HG02642 (cell line): ENCODE data around the gene CMSS1.

ENCODE experiments used
- ATAC-seq: cut with Tn5 transposase; IDR thresholded peaks from one replicate; pipeline ENCODE4 v1.9.1; 2021; ENCODE audit warnings: mild to moderate bottlenecking; ENCODE audit not compliant: unreplicated experiment, poor library complexity

Gene CMSS1

DNA sequence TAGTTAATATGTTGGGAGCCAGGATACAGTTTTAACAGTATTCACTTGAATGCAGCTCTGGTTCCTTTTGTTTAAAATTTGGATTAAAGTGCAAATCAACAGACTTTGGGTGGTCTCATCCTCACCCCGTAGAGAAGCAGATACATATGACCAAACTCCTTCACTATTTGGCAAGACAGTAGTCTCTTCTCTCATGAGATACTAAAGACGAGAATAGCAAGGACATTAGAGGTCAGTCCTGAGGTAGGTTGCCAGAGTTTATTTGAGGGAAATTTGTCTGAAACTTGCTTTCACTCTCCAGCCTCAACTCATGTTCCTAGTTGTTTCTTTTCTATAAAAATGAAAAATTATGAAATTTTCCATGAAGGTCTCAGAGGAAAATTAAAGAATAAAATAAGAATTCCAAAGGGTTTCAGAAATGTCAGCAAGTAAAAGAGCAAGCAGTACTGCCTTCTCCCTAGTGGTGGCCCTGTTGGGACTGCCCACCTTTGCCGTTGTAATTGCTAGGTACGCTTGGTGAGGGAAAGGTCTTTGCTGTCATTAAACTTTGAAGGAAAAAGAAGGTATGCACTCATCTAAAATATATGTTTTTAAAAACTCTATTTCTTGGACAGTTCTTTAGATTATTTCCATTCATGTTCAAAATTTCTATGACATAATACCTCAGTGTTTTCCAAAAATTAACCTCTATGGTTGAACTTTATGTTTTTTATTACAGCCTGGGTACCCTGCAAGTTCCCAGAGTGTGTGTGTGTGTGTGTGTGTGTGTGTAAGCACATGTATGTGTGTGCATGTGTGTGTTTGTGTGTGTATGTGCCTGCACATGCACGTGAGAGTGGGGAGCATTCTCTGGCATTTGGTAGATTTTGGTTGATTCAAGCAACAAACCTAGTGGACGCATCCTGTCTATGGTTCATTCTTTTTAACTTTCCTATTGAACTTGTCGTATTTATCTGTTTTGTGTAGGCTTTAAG lies 111.4 kb downstream of the CMSS1 start:
- no peak for ATAC-seq

GRCh38 chr3:99929745-99930139 lies 112.1 kb downstream of the CMSS1 start:
- ATAC-seq, result no peak

GRCh38 chr3:99931059-99931458 lies 113.4 kb downstream of the CMSS1 start:
- ATAC-seq, result no peak

DNA sequence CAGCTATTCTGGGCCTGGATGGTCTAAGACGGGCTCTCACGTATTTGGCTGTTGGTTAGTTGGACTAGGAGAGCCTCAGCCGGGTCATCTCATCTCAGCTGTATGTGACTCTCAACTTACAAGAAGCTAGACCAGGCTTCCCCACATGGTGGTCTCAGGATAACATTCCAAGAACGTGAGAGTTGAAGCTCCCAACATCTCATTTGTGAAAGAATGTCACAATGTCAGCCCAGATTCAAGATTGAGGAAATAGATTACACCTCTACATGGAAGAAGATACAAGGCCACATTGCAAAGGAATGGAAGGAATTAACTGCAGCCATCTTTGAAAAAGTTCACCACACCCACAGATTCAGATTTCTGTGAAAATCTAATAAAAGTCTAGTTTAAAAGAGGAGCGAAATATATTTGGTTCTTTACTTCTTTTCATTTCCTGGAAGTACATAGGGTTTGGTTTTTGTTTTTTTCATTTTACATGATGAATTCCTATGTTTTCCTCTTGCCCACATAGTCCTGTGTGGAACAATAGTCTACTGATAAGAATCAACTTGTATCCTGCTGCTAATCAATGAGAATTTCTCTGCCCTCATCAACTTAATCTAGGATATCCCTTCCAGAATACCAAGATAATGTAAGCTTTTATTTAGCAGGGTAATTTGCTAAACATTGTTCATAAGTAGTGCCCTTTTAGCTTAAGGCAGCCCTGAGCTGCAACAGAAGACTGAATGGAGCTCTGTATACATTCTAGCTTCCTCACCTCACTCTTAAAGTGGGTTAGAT lies 116.5 kb downstream of the CMSS1 start:
- ATAC-seq, result no peak

DNA sequence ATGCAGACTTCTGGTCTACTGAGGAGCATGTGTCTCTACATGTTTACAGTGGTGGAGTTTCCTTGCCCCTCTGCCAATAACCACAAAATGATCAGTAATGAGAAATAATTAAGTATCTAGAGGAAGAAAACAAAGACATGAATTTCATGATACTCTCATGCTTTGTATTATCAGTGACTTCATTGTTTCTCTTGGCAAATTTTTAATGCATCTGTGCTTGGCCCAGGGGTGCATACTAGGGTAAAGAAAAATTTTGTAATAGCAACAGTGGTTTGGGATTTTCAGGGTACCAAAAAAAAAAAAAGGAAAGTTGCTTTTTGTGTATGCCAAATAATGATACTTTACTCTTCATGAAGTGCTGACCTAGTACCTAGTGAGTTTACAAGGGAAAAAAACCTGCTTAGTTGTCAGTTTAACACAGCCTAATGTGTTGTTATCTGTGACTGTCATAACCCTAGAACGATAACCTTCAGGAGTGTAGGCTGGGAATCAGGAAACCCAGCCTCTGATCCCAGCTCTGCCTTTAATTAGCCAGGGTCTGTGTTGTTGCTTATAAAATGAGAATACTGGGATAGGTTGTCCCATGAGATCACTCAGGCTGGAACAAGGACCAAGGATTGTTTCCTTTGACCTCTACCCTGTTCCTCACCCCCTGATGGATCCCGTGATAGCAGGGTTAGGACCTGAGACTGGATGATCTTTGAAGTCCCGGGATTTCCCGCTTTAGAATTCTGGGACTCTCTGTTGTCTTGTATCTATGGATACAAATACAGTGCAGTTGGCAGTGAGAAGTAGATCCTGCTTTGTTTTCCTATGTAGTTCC lies 117.5 kb downstream of the CMSS1 start:
- no peak for ATAC-seq

- no peak for ATAC-seq
Measured at GRCh38 chr3:99938270-99938911, 120.7 kb downstream of the CMSS1 start.

GRCh38 chr3:99939876-99940275 lies 122.2 kb downstream of the CMSS1 start:
- no peak for ATAC-seq

- ATAC-seq, result no peak
Measured at GRCh38 chr3:99940350-99940749, 122.7 kb downstream of the CMSS1 start.

GRCh38 chr3:99941211-99941610 lies 123.5 kb downstream of the CMSS1 start:
- ATAC-seq, result no peak

DNA sequence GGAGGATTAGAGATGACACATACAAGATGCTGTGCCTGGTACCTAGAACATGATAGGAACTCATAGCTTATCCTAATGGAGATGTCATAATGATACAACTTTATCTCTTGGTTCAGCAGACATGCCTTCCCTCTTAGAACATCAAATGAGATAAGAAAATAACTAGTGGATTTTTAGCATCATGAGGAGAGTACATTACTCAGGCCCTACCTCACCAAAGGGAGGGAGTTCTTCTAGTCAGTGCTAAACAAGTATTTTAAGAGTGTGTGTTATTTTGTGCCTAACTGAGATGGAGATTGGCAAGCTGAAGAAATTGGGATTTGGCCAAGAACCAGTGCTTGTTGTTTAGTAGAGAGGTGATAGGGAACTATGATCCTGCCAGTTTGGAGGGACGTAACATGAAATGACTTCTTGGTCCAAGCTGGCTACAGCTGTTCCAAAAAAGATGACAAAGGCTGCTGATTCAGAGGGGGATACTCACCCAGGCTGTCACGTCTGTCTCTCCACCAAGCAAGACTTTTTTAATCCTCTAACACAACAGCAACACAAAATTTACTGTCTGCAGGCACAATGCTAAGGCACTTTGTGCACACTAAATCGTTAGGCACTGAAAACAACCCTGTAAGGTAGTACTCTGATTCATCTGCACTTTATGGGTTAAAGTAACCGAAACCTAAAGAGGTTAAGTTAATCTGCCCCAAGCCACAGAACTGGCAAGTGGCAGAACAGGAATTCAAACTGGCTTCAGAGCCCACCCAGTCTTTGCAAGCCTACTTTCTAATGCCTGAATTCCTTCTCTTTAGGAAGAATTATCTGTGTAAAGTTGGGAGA lies 126.5 kb downstream of the CMSS1 start:
- ATAC-seq, result no peak

DNA sequence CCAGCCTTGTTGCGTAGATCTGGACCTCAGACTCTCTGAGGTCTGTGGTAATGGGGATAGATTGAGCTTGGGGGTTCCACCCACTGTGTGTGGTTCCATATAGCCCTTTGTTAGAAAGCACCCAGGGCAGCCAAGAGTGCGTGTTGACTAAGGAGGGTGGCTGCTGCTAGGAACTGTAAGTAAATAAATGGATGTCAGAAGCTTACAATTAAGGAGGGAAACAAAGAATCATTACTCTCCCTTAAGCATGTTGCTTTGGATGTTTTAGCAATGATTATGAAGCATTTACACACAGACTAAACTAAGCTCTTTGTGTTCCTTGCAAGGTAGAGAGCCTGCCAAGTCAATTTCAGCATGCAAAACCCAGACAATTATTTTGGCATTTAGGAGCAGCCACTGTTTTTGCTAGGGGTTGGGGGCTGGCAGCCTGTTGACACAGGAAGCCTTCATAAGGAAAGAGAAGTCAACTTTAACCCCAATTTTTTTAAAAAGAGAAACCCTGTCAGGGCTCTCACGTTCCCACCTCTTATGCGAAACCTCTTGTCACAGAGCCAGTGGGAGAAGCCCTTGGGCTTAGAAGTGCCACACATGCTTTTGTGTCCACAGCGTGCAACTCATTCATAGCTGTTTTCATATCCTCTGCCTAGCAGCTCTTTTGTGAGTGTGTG lies 127.8 kb downstream of the CMSS1 start:
- ATAC-seq, result no peak

DNA sequence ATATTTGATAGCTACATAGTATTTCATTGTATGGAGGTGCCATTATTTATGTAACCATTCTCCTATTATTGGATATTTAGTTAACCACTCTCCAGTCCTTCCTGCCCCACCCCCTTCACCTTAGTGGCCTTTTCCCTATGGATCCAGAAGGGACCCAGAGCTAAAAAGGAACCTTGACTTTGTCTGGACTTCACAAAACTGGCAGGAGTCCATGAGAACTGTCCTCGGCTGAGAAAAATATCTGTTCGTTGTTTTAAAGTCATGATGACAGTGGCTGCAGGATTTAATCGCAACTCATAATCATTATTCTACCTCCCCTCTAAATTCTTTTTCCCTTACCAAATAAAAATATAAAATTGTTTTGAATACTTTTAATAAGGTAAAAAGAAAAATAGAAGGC lies 129.7 kb downstream of the CMSS1 start:
- ATAC-seq, result no peak

- no peak for ATAC-seq
Measured at GRCh38 chr3:99948467-99949089, 130.9 kb downstream of the CMSS1 start.

- no peak for ATAC-seq
Measured at GRCh38 chr3:99949956-99950670, 132.5 kb downstream of the CMSS1 start.

DNA sequence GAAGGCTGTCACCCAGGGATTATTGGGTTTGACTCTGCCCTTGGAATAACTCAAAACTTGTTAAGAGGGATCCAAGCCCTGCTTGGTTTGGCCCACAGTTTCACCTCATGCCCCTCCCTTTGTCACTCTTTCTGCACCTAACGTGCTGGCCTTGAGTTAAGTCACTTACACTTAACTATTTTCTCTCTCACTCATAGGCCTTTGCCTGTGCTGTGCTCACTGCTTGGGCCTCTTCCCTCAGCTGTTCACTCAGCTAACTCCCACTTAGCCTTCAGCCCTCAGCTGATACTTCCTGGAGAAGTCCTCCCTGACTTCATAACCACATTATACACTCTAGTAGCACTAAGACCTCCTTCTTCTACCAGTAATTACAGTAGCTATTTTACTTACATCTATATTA lies 133.3 kb downstream of the CMSS1 start:
- ATAC-seq, result no peak

GRCh38 chr3:99951701-99952100 lies 134.0 kb downstream of the CMSS1 start:
- ATAC-seq, result no peak

DNA sequence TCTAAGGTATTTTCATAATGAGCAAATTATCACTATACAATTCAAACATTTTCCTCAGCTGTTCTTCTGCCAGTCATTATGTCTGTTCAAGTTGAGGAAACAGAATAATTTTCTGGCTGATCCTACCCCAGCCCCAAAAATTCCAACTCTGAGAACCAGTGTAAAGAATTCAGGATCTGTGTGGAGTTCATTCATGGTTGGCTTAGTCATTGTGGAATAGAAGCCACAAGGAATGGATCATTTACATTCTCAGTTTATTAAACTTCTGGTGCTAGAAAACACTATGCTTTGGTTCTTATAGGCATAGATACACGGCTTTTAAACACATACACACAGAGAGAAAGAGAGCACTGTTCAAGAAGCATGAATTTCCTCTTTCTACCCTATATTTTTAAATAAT lies 134.6 kb downstream of the CMSS1 start:
- ATAC-seq, result no peak

GRCh38 chr3:99953596-99953995 lies 135.9 kb downstream of the CMSS1 start:
- ATAC-seq, result no peak
